ENCODE data around the gene ZBTB16. TPM values are rescaled to one million over a fixed set of nuclear protein-coding genes. Genes with fewer than 3 reads are reported as not detected.

The ZBTB16 gene
- total RNA-seq, 2 experiments from 2014 or later = 0.96 to 1.4 TPM

- ChIA-PET CTCF (interaction anchor here (1.0 kb wide), 1 partner anchor 382 kb away, joined by 3 read pairs; no protein-coding TSS in a partner anchor), POLR2A (no interaction called here)
Observed at GRCh38 chr11:114277637-114278341, 218.3 kb downstream of the ZBTB16 start.

GRCh38 chr11:114278342-114279065, 219.0 kb downstream of the ZBTB16 start:
- POLR2A ChIA-PET = no interaction called here
- CTCF ChIA-PET = interaction anchor here (1.0 kb wide), 1 partner anchor 382 kb away, joined by 3 read pairs; no protein-coding TSS in a partner anchor

- ChIA-PET POLR2A (no interaction called here), CTCF (no interaction called here)
Observed at GRCh38 chr11:114279792-114280546, 220.5 kb downstream of the ZBTB16 start.

GRCh38 chr11:114280696-114281095, 221.2 kb downstream of the ZBTB16 start:
- POLR2A ChIA-PET = no interaction called here

GRCh38 chr11:114281388-114281956, 222.0 kb downstream of the ZBTB16 start:
- ChIA-PET POLR2A (no interaction called here), CTCF (no interaction called here)

More at GRCh38 chr11:114280696-114281095, 221.2 kb downstream of the ZBTB16 start:
- CTCF ChIA-PET = no interaction called here

- POLR2A ChIA-PET = no interaction called here
Observed at GRCh38 chr11:114282488-114282887, 223.0 kb downstream of the ZBTB16 start.

GRCh38 chr11:114283422-114283821, 223.9 kb downstream of the ZBTB16 start:
- CTCF ChIA-PET = no interaction called here
- POLR2A ChIA-PET = no interaction called here

More at GRCh38 chr11:114282488-114282887, 223.0 kb downstream of the ZBTB16 start:
- CTCF ChIA-PET = no interaction called here

- ChIA-PET POLR2A (no interaction called here), CTCF (no interaction called here)
Observed at GRCh38 chr11:114284021-114284420, 224.5 kb downstream of the ZBTB16 start.

- ChIA-PET CTCF (interaction anchor here (0.6 kb wide), 1 partner anchor 23 kb away, joined by 3 read pairs; no protein-coding TSS in a partner anchor), POLR2A (no interaction called here)
Observed at GRCh38 chr11:114284914-114285313, 225.4 kb downstream of the ZBTB16 start.

GRCh38 chr11:114285599-114285998, 226.1 kb downstream of the ZBTB16 start:
- CTCF ChIA-PET = no interaction called here

GRCh38 chr11:114286229-114286628, 226.7 kb downstream of the ZBTB16 start:
- ChIA-PET CTCF (no interaction called here), POLR2A (no interaction called here)

More at GRCh38 chr11:114285599-114285998, 226.1 kb downstream of the ZBTB16 start:
- POLR2A ChIA-PET = no interaction called here

GRCh38 chr11:114287154-114287553, 227.6 kb downstream of the ZBTB16 start:
- POLR2A ChIA-PET = no interaction called here
- CTCF ChIA-PET = no interaction called here

GRCh38 chr11:114288136-114288535, 228.6 kb downstream of the ZBTB16 start:
- ChIA-PET CTCF (no interaction called here), POLR2A (no interaction called here)

- CTCF ChIA-PET = no interaction called here
- POLR2A ChIA-PET = no interaction called here
Observed at GRCh38 chr11:114289779-114290178, 230.3 kb downstream of the ZBTB16 start.

- CTCF ChIA-PET = no interaction called here
Observed at GRCh38 chr11:114290503-114291235, 231.2 kb downstream of the ZBTB16 start.

GRCh38 chr11:114291381-114291780, 231.9 kb downstream of the ZBTB16 start:
- ChIA-PET CTCF (no interaction called here), POLR2A (no interaction called here)

More at GRCh38 chr11:114290503-114291235, 231.2 kb downstream of the ZBTB16 start:
- POLR2A ChIA-PET = no interaction called here

- ChIA-PET POLR2A (no interaction called here), CTCF (no interaction called here)
Observed at GRCh38 chr11:114291842-114292680, 232.6 kb downstream of the ZBTB16 start.

GRCh38 chr11:114293201-114293711, 233.7 kb downstream of the ZBTB16 start:
- CTCF ChIA-PET = no interaction called here
- POLR2A ChIA-PET = no interaction called here
